Measurements from ENCODE around the gene SLC8A1. TPM values are rescaled to one million over a fixed set of nuclear protein-coding genes. Genes with fewer than 3 reads are reported as not detected.

Gene SLC8A1
- total and polyA plus RNA-seq, 2 of the 13 experiments (the other 11 are each of a cell fraction or from before 2014, with no cell fraction given): not detected

DNA sequence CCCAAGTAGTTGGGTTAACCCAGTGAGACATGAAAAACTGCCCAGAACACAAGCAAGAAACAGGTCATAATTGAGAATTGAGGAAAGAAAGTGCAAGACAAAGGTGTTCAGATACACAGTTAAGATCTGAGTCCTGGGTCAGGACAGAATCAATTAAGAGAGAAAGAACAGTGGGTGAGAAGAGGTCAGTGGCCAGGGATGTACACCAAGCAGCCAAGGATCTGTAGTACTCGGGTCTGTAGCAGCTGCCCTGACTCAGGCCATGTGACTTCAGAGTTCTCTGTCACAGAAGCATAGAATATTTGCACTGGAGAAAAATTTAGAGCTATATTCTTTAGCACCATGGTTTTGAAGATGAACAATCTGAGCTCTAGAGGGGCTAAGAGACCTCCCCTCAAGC lies 141.6 kb downstream of the SLC8A1 start (continued):
- TF ChIP-seq, protein P1, sequence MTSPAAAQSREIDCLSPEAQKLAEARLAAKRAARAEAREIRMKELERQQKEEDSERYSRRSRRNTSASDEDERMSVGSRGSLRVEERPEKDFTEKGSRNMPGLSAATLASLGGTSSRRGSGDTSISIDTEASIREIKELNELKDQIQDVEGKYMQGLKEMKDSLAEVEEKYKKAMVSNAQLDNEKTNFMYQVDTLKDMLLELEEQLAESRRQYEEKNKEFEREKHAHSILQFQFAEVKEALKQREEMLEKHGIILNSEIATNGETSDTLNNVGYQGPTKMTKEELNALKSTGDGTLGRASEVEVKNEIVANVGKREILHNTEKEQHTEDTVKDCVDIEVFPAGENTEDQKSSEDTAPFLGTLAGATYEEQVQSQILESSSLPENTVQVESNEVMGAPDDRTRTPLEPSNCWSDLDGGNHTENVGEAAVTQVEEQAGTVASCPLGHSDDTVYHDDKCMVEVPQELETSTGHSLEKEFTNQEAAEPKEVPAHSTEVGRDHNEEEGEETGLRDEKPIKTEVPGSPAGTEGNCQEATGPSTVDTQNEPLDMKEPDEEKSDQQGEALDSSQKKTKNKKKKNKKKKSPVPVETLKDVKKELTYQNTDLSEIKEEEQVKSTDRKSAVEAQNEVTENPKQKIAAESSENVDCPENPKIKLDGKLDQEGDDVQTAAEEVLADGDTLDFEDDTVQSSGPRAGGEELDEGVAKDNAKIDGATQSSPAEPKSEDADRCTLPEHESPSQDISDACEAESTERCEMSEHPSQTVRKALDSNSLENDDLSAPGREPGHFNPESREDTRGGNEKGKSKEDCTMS (CRISPR knock-in tag; conservative IDR thresholded peaks at IDR 0.05): no peak
- TF ChIP-seq ZNF17 (CRISPR knock-in tag; IDR thresholded peaks at IDR 0.05): no peak
- TF ChIP-seq, protein P2, sequence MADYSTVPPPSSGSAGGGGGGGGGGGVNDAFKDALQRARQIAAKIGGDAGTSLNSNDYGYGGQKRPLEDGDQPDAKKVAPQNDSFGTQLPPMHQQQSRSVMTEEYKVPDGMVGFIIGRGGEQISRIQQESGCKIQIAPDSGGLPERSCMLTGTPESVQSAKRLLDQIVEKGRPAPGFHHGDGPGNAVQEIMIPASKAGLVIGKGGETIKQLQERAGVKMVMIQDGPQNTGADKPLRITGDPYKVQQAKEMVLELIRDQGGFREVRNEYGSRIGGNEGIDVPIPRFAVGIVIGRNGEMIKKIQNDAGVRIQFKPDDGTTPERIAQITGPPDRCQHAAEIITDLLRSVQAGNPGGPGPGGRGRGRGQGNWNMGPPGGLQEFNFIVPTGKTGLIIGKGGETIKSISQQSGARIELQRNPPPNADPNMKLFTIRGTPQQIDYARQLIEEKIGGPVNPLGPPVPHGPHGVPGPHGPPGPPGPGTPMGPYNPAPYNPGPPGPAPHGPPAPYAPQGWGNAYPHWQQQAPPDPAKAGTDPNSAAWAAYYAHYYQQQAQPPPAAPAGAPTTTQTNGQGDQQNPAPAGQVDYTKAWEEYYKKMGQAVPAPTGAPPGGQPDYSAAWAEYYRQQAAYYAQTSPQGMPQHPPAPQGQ (CRISPR knock-in tag; IDR thresholded peaks at IDR 0.05; ENCODE audit: borderline replicate concordance): no peak
- TF ChIP-seq, protein P3, sequence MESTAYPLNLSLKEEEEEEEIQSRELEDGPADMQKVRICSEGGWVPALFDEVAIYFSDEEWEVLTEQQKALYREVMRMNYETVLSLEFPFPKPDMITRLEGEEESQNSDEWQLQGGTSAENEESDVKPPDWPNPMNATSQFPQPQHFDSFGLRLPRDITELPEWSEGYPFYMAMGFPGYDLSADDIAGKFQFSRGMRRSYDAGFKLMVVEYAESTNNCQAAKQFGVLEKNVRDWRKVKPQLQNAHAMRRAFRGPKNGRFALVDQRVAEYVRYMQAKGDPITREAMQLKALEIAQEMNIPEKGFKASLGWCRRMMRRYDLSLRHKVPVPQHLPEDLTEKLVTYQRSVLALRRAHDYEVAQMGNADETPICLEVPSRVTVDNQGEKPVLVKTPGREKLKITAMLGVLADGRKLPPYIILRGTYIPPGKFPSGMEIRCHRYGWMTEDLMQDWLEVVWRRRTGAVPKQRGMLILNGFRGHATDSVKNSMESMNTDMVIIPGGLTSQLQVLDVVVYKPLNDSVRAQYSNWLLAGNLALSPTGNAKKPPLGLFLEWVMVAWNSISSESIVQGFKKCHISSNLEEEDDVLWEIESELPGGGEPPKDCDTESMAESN (CRISPR knock-in tag; conservative IDR thresholded peaks at IDR 0.05): no peak
- TF ChIP-seq, protein P4, sequence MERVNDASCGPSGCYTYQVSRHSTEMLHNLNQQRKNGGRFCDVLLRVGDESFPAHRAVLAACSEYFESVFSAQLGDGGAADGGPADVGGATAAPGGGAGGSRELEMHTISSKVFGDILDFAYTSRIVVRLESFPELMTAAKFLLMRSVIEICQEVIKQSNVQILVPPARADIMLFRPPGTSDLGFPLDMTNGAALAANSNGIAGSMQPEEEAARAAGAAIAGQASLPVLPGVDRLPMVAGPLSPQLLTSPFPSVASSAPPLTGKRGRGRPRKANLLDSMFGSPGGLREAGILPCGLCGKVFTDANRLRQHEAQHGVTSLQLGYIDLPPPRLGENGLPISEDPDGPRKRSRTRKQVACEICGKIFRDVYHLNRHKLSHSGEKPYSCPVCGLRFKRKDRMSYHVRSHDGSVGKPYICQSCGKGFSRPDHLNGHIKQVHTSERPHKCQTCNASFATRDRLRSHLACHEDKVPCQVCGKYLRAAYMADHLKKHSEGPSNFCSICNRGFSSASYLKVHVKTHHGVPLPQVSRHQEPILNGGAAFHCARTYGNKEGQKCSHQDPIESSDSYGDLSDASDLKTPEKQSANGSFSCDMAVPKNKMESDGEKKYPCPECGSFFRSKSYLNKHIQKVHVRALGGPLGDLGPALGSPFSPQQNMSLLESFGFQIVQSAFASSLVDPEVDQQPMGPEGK (CRISPR knock-in tag; IDR thresholded peaks at IDR 0.05): no peak
